Mammary epithelial cell (primary cell): Measurements from ENCODE around the gene GIMAP7.
"Not testable (repeated sequence)": the region's sequence is repeated elsewhere in the genome, so short reads cannot be mapped to it uniquely, and the experiment has no call there.

Experiments used
- CTCF ChIP-seq, 2 donors: IDR thresholded peaks in 1 of 2; conservative IDR thresholded peaks in 1 of 2; 2 replicates each; pipeline ENCODE4 v1.5.1; 2011 to 2012; ENCODE audit warnings: inconsistent platforms in 2 of 2, low read length in 2 of 2, mild to moderate bottlenecking in 2 of 2, control low read depth in 1 of 2, low read depth in 1 of 2; ENCODE audit not compliant: insufficient read depth in 1 of 2; ENCODE audit errors: extremely low read depth in 1 of 2
- EZH2 ChIP-seq: IDR thresholded peaks from 2 replicates; pipeline ENCODE4 v1.6.1; 2012; ENCODE audit warnings: low read length, inconsistent platforms, borderline replicate concordance

GRCh38 chr7:150493442-150493841 lies 21.2 kb upstream of the GIMAP7 start:
- TF ChIP-seq CTCF (conservative IDR thresholded peaks at IDR 0.05 in 1 of 2, IDR thresholded peaks at IDR 0.05 in 1 of 2; ENCODE audit: extremely low read depth in 1 of 2, insufficient read depth in 1 of 2, low read depth in 1 of 2, low read length in 2 of 2); EZH2: not testable (repeated sequence)
